Inflammatory macrophage (primary cell): ENCODE data around the gene ADAD2.
A peak's percentile ranks its signal among the peaks of the same experiment; 100 is the strongest.

Source experiments
- DNase-seq, 2 donors: peaks; one replicate each; pipeline ENCODE4 v3.0.0-alpha.2; 2020 to 2022
- total RNA-seq, 18 experiments: gene quantifications; one replicate each; lab custom pipeline; 2026; ENCODE audit warnings: mixed read lengths in 6 of 18, inconsistent platforms in 2 of 18; lab: John Stamatoyannopoulos, UW

ADAD2 gene
- total RNA-seq = 0 to 10.6 (median 0.05) reads per million in 18 experiments

DNA sequence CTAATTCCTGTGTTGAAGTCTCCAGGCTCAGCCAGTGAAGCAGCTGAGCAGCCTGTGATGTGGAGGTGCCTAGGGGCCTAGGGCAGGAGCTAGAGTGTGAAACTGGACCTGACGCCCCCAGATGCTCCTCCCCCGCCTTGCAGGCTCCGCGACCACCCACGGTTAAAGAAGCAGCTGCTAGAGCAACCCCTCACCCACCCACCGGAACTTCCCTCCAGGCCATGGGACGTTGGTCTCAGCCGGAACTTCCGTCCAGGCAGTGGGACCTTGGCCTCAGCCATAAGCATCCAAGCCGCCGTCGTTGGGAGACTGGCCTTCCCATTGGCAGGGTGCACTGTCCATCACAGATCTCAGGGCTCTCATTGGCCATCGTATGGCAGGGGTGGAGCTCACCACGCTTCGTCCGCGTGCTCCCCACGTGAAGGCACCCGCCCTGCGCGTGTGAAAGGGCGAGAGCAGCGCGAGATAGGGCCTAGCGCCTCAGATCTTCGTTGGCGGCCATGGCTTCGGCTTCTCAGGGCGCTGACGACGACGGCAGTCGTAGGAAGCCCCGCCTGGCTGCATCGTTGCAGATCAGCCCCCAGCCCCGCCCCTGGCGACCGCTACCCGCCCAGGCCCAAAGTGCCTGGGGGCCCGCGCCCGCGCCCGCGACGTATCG, at the start of gene ADAD2:
Gene ADAD2, plus strand, starts transcription at position 427 of the 658 bp plus-strand sequence. Its CDS starts 74 bp downstream, at position 501.
- DNase-seq = no peak

DNA sequence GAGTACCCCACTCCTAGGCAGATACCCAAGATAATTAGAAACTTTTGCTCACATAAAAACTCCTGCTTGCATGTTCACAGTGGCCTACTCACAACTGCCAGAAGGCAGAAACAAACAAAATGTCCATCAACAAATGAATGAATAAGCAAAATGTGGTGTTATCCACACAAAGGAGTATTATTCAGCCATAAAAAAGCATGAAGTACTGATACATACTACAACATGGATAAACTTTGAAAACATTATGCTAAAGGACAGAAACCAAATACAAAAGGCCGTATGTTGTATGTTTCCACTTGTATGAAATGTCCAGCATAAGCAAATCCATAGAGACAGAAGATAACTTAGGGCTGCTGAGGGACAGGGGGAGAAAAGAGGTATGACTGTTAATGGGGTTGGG, 47.9 kb upstream of the ADAD2 start:
- DNase-seq = no peak

DNA sequence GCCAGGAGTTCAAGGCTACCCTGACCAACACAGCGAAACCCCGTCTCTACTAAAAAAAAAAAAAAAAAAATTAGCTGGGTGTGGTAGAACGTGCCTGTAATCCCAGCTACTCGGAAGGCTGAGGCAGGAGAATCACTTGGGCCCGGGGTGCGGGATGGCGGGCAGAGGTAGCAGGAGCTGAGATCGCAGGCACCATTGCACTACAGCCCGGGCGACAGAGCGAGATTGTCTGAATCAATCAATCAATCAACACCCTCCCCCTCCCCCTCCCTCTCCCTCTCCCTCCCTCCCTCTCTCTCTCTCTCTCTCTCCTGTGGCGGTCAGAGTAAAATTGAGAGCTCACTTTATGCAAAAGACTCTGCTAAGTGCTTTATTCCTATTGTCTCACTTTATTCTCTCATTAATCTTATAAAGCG, 47.2 kb upstream of the ADAD2 start:
- no peak for DNase-seq

DNA sequence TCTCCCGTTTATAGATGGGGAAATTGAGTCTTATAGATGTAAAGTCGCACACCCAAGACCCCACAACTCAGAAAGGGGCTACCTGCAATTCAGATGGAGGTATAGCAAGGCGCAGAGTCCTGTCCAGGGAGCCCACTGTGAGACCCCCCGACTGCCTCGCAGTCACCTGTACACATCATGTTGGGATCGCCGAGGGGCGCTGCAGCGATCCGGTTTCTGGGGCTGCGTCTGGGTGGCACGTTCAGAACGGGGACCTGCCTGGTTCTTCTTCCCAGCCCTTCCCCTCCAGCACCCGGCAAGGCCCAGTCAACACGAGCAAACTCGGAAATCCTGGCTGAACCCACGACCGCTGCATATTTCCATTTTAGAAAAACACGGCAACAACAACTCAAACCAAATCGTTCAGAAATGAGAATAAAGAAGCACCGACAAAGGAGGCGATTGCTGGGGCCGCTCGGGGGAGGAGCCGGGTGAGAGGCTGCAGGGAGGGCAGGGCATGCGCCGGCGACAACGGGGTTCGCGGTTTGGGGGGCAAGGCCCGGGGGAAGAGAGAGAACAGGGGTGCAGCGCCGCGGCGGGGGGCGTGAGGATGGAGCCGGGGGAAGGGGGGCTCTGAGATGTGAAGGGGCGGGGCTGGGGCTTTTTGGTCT, 46.6 kb upstream of the ADAD2 start:
- DNase-seq = peak; percentile 15 to 20

DNA sequence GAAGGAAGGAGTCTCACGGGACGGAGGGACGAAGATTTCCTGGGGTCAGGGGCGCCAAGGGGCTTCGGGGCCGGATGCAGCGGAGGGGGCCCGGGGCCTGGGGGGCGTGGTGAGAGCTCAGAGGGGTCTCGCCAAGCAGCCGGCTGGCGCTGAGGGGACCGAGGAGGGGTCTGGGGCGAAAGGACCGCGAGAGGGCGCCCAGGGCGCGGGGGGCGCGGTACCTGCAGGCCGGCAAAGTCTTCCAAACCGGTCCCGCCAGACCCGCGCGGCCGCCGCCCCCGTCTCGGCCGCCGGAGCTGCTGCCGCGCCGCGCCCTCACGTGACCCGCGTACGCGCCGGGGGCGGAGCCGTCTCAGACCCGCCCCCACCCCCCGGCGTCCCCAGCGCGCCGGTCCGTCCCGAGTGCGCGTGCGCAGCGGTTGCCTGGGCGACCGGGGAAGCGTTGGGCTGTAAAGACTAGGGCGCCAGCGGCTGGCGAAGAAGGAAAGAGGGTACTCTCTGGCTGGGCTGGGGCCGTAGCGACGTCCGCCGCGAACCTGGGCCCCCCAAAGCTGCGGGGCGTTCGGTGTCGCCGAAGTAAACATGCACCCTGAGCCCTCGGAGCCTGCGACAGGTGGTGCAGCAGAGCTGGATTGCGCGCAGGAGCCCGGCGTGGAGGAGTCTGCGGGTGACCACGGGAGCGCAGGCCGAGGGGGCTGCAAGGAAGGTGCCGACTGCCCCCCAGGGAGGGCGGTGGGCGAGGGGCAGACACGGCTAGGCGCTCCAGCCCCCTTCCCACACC, 45.9 kb upstream of the ADAD2 start, which contains the start of the genes DNAAF1 and HSDL1:
Gene DNAAF1, plus strand, starts transcription at position 450 of the 781 bp plus-strand sequence. Its CDS starts 133 bp downstream, at position 583.
Gene HSDL1, minus strand, starts transcription at position 319 of the 781 bp plus-strand sequence. CDS start 13,856 bp downstream, outside the sequence.
- peak; percentile 92 to 95 for DNase-seq

DNA sequence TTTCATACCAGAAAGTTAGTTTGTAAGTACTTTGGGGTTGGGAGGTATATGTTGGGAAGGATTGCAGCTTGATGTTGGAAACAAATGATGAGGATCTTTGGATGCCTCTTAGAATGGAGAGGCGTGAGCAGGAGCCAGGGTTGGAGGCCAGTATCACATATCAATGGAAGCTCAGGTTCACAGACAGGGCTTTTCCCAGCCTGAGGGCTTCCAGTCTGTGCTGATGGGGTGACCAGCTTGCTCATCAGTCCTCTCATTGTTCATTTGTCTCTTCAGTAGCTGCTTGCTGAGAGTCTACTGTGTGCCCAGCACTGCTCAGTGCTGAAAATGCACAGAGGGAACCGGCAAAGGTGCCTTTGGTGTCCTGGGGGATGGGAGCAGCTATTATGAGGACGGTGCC, 40.0 kb upstream of the ADAD2 start:
- no peak for DNase-seq

- no peak for DNase-seq
These were observed 37.2 kb upstream of the ADAD2 start for GRCh38 chr16:84153660-84154214.

GRCh38 chr16:84155226-84155625, 35.7 kb upstream of the ADAD2 start:
- DNase-seq = no peak

- no peak for DNase-seq
These were observed 35.2 kb upstream of the ADAD2 start for GRCh38 chr16:84155771-84156170.

- no peak for DNase-seq
These were observed 34.6 kb upstream of the ADAD2 start for GRCh38 chr16:84156342-84156784.

DNA sequence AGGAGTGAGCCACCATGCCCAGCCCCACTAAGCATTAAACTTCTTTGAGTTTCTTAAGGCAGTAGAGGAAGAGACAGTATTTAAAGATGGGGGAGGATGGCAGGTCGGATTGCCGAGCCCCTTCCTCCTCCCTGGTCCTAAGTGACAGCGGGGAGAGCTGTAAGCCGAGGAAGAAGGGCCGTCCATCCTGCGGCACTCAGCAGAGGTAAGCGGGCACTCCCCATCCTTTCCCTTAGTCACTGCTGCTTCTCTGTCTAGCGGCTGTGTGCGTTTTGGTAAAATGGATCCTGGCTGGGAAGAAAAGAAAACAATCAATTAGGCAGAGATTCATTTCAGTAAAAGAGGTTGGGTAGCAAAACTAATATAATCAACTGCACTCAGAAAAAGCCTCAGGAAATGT, 31.9 kb upstream of the ADAD2 start:
- DNase-seq = no peak

DNA sequence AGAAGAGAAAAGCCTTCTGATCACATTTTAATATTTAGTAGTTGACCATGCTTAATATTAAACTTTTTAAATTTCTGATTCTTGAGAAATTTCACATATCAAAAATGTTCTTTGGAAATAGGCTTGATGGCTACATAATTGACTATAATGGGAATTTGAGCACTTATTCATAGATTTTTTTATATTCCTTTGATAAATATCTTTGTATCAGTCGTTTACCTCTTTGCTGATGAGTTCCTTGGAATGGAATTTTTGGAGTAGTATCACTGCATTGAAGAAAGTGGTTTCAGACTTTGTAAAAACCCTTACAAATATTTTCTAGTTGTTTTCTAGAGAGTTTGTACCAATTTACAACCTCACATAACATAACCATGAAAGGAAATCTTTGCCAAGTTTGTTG, 31.2 kb upstream of the ADAD2 start:
- no peak for DNase-seq

- DNase-seq = no peak
These were observed 29.9 kb upstream of the ADAD2 start for GRCh38 chr16:84161037-84161436.

DNA sequence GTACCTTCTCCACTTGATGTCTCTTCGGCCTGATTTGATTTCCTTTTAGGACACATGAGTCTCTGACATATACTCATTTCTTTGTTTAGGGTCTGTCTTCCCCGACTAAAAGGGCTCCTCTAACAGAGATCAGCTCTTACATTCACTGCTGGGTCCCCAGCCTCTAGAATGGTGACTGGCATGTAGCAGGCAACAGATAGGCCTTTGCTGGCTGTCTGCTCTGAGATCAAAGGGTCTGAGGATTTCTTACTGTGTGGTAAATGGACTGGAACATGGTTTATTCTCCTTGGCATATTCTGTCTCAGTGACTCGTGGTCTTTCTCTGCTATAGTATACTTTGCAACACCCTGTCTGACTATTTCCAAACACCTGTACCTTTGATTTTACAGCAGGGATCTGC, 29.2 kb upstream of the ADAD2 start:
- DNase-seq = no peak

DNA sequence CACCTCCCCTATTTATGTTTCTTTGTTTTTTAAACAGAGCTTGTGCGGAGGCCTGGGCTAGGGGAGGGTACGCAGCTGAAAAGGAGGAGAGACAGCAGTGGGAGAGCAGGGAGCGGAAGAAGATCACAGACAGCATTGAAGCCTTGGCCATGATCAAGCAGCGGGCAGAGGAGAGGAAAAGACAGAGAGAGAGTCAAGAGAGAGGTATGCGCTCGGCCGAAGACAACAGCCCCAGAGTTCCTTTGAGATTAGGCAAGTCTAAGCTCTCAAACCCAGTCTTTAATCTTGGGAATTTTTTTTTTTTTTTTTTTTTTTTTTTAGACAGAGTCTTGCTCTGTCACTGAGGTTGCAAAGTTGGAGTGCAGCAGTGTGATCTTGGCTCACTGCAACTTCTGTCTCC, 25.2 kb upstream of the ADAD2 start:
- no peak for DNase-seq

GRCh38 chr16:84166796-84167695, 23.9 kb upstream of the ADAD2 start:
- no peak for DNase-seq

DNA sequence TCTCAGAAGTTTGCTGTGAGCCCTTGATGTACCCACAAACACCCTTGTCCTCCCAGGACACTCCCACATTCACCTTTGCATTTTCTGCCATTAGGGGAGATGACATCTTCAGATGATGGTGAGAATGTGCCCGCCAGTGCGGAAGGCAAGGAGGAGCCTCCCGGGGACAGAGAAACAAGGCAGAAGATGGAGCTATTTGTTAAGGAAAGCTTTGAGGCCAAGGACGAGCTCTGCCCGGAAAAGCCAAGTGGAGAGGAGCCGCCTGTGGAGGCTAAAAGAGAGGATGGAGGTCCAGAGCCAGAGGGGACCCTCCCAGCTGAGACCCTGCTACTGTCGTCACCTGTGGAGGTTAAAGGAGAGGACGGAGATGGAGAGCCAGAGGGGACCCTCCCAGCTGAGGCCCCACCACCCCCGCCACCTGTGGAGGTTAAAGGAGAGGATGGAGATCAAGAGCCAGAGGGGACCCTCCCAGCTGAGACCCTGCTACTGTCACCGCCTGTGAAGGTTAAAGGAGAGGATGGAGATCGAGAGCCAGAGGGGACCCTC, 21.1 kb upstream of the ADAD2 start:
- no peak for DNase-seq

- DNase-seq = no peak
These were observed 16.6 kb upstream of the ADAD2 start for GRCh38 chr16:84174396-84174795.

DNA sequence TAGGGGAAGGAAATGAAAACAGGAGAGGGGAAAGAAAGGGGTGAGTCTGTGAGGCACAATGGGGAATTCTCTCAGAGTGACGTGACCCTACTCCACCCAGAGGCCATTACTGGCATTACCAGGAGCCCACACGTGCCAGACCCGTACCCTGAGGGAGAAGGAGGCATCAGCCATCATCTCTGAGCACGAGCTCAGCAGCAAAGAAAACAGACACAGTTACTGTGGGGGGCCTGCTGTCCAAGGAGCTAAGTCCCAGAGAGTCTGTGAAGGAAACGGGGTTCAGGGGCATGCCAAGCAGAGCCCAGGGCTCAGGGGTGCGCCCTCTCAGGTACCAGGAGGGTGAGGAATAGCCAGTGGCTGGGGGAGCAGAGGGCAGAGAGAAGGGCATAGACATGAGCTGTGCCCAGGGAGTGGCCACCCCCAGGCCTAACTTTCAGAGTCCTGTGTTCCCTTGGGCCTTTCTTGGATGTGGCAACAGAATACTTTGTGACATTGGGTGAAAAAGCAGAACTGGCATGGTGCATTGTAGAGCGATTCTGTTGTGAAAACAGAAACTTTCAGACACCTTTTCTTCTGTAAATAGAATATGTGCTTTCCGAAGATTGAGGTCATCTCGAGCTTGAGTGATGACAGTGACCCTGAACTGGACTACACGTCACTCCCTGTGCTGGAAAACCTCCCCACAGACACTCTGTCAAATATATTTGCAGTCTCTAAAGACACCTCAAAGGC, 15.4 kb upstream of the ADAD2 start:
- peak; percentile 76 to 91 for DNase-seq

DNA sequence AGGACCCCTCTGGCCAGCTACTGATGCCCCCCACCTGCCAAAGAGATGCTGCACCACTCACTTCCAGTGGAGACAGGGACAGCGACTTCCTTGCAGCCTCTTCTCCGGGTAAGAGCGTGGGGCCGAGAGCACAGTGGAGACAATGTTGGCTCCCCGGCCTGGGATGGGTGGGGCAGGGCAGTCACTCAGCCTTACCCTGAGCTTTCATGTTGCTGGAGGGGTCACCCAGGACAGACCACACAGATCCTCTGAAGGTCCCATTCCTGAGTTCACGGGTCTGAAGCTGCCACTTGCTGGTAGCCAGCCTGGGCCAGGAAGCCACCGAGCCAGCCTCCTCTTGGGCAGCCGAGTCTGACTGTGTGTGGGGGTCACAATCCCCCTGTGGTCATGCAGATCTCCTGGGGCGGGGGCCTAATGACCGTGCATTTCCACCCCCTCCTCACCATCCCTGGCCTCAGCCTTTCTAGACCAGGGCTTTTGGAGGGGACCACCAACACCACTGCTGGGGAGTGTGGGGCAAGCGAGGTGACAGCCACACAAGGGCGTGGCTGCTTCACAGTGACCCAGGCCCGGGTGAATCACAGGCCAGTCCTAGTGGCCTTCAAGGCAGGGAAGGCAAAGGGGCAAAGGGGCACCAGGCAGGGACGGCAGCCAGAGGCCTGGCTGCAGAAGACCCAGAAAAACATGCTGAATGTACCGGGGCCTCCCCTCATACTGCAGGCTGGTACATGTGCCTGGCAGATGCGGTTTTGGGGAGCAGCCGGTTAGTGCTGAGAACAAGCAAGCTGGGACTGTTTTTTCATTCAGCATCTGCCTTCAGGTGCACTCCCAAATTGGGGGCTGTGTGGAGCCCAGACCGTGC, 14.5 kb upstream of the ADAD2 start:
- DNase-seq = no peak
